SU-DHL-6 (cell line): ENCODE data around the gene SGTB.

Experiments used
- EZH2phosphoT487 ChIP-seq: fragments of 200-600 bp; sonication (generic), shearing (Covaris generic); conservative IDR thresholded peaks from 2 replicates; pipeline ENCODE4 v1.6.1; 2018; ENCODE audit warnings: mild to moderate bottlenecking, antibody characterized with exemption, low read length, moderate library complexity, mixed read lengths
- TF ChIP-seq, protein P1 (sequence below): fragments of 200-600 bp; sonication (generic); IDR thresholded peaks from one replicate; pipeline ENCODE4 v1.5.1; 2017; ENCODE audit warnings: antibody characterized with exemption, mild to moderate bottlenecking, low read length, moderate library complexity; ENCODE audit not compliant: insufficient read depth, poor library complexity, severe bottlenecking

DNA sequence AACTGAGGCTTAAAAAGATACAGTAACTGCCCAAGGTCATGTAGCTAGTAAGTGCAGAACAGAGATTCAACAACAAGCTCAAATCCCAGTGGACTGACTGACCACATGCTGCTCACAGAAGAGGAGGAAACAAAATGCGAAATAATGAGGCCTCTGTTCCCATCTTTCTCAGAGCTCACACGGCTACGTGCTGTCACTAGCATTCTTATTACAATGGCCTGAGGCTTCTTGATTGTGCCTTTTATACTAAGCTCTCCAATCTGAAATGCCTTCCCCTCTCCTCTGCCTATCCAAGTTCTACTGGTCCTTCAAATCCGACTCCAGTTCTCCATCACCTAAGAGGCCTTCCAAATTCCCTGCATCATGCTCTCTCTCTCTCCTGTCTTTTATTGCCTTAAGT is 26.0 kb downstream of the SGTB start:
- TF ChIP-seq, protein P1, sequence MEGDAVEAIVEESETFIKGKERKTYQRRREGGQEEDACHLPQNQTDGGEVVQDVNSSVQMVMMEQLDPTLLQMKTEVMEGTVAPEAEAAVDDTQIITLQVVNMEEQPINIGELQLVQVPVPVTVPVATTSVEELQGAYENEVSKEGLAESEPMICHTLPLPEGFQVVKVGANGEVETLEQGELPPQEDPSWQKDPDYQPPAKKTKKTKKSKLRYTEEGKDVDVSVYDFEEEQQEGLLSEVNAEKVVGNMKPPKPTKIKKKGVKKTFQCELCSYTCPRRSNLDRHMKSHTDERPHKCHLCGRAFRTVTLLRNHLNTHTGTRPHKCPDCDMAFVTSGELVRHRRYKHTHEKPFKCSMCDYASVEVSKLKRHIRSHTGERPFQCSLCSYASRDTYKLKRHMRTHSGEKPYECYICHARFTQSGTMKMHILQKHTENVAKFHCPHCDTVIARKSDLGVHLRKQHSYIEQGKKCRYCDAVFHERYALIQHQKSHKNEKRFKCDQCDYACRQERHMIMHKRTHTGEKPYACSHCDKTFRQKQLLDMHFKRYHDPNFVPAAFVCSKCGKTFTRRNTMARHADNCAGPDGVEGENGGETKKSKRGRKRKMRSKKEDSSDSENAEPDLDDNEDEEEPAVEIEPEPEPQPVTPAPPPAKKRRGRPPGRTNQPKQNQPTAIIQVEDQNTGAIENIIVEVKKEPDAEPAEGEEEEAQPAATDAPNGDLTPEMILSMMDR: no peak
- TF ChIP-seq EZH2phosphoT487: no peak
